C4-2B (cell line): Measurements from ENCODE around the gene MS4A15.
"Not testable (repeated sequence)": the region's sequence is repeated elsewhere in the genome, so short reads cannot be mapped to it uniquely, and the experiment has no call there.

Experiments used
- H3K27ac ChIP-seq: fragments of 450-650 bp; 2 replicates; pipeline ENCODE4 v1.5.1; 2017
- CTCF ChIP-seq: fragments of 450-650 bp; conservative IDR thresholded peaks from 2 replicates; pipeline ENCODE4 v1.5.1; 2017; ENCODE audit warnings: mild to moderate bottlenecking
- ZFX ChIP-seq: fragments of 450-650 bp; IDR thresholded peaks from 2 replicates; pipeline ENCODE4 v1.6.1; 2017

MS4A15 gene, protein sequence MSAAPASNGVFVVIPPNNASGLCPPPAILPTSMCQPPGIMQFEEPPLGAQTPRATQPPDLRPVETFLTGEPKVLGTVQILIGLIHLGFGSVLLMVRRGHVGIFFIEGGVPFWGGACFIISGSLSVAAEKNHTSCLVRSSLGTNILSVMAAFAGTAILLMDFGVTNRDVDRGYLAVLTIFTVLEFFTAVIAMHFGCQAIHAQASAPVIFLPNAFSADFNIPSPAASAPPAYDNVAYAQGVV

DNA sequence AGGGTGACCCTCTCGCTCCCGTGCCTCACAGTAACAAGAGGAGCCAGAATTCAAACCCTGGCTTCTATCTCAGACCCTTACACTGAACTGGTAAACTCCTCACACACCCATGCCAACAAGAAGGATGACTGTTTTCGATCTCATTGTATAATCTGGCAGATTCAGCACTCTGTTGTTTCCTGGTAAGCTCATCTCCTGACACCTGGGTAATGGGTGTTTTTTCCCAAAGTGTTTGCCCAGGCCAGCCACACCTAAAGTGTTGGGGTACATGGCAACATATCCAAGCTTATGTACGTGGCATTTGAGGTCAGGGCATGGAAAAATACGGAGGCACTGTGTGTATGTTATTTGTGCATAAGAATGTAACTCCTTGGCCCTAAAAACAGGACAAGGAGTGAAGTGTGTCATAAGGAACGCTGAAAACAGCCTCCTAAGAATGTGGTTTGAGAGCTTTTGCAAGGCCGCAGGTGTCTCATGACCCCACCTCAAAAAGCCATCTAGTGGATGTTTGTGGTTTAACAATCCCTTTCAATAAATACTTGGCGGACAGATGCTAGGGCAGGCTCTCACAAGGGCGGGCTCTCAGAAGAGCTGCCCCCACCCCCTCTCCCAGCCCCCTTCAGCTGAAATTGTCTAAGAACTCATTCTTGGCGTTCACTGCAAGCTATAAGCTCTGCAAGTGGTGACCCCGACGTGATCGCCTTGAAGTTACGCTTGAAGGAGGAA lies at the start of gene MS4A15:
TSS of gene MS4A15 (plus strand) at position 561 of the 726 bp plus-strand sequence. CDS start 6,867 bp downstream, outside the sequence.
- H3K27ac ChIP-seq, result no peak within 1 kb of the TSS
- TF ChIP-seq ZFX, result peak; percentile 15; the same call in 1 of the 2 replicates
- peak; percentile 77 for TF ChIP-seq CTCF

GRCh38 chr11:60706931-60707330 lies 49.7 kb upstream of the MS4A15 start:
- H3K27ac ChIP-seq, result no peak overlapping the region
- TF ChIP-seq CTCF (no peak), ZFX (no peak)

- no peak overlapping the region for H3K27ac ChIP-seq
- TF ChIP-seq CTCF (peak; percentile 37), ZFX (no peak)
These were observed 46.2 kb upstream of the MS4A15 start for GRCh38 chr11:60710482-60710881.

DNA sequence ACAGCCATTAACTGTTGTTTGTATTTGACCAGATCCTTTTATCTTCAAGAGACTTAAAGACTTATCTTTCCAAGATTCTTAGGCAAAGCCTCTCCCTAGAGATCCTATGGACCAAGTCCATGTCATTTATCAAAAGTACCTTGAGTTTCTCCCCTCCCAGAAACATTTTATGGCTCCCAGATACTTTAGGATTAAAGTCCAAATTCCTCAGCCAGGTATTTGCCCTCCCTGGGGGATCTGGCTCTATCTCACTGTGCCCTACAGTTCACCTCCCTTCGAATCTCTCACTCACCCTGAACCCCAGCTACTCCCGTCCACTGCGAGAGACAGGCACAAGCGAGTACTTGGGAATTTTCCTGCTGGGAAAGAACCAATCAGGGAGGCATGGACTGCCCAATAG lies 45.4 kb upstream of the MS4A15 start:
- TF ChIP-seq CTCF (no peak), ZFX (no peak)
- H3K27ac ChIP-seq, result no peak overlapping the region

DNA sequence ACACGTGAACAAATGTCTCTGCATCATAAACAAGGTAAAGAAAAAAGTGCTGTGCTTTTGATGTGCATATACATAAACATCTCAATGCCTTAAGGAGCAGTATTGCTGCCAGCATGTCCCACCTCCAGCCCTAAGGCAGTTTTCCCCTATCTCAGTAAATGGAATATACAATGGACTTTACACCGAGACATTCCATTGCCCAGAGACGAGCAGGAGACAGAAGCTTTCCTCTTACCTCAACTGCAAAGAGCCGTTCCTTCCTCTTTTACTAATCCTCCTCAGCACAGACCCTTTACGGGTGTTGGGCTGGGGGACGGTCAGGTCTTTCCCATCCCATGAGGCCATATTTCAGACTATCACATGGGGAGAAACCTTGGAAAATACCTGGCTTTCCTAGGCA lies 43.2 kb upstream of the MS4A15 start:
- not testable (repeated sequence) for H3K27ac ChIP-seq

- H3K27ac ChIP-seq, result no peak overlapping the region
- no peak for TF ChIP-seq CTCF
- TF ChIP-seq ZFX, result no peak
These were observed 38.7 kb upstream of the MS4A15 start for GRCh38 chr11:60717956-60718355.

DNA sequence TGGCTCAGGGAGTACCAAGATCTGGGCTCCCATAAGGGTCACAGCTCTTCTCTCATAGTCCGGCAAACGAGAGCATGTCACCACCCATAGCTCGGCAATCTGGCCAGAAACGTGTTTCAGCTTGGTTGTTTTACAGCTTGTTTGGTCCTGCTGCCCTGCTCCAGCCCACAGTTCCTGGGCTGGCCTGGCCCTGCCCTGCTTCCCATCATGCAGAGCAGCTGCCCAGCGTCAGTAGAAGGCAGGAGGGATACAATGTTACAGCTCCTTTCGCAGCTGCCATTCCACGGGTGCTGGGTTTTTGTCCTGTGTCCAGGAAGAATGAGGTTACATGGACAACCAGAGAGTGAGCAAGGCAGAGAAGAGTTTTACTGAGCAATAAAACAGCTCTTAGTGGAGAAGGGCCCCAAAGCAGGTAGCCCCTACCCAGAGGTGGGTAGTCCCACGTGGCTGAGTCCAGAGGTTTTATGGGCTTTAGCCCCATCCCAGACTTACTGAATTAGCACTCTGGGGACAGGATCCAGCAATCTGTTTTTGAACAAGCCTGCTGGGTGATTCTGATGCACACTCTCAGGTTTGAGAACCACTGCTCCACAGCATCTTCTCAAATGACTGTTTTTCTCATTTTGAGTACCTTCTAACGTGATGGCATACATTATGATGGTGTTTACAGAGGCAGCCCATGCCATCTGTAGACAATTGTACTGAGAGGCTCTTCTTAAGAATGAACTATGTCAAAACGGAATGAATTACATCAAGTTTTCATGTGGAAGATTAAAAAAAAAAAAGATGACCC lies 37.9 kb upstream of the MS4A15 start:
- TF ChIP-seq ZFX (no peak), CTCF (no peak)
- H3K27ac ChIP-seq, result no peak overlapping the region
